Mesangial cell (primary cell): ENCODE data around the gene ZNF267. TPM values are rescaled to one million over a fixed set of nuclear protein-coding genes. Genes with fewer than 3 reads are reported as not detected.

ENCODE experiments used
- total RNA-seq: library from RNA; depleted of rRNA; stranded (reverse); fragments of >200 nt; gene quantifications from 2 replicates; pipeline ENCODE4 v1.2.3, GENCODE V29; 2015

ZNF267 gene
- total RNA-seq, result 4.4 and 6.5 TPM in 2 replicates

DNA sequence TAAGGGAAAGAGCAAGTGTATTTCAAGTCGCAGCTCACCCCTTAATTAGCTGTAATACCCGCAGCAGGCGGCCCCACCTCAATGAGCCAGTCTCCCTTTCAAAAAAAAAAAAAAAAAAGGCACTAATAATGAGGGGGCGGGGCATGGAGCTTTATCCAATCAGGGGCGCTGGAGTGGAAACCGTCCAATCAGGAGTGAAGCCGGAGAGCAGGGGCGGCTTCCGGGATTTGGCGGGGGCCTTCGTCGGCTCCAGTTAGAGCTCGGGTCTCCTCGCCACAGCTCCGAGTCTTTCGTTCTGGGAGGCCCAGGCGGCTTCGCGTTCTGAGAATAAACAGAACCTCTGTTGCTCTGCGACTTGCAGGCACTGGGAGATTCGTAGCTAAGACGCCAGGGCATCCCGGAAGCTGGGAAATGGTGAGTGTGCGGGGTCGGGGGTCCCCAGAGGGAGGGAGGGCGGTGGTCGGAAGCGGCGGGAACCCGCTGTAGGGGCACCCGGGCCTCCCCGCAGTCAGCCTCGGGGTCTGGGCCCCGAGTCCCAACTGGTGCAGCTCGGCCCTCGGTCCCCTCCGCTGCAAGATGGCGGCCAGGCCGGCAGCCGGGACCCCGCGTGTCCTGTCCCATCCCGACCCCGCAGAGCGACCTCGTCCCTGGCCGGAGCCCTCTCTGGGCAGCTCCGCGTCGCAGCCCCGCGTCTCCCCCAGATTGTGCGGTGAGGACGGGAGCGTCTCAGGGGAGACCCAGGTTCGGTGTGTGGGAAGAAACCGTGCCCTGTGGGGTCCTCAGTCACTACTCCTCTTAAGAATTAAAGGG is at the start of gene ZNF267:
TSS of gene ZNF267 (plus strand) at position 252 of the 810 bp plus-strand sequence. CDS start at position 412, 160 bp downstream.

